ENCODE data around the gene TNFRSF14.

Gene TNFRSF14

GRCh38 chr1:2556277-2556677 lies at the start of gene TNFRSF14:
Gene TNFRSF14 (plus strand): TSS chr1:2556371. CDS start chr1:2556665, 294 bp downstream.
- no peak for DNase-seq (ENCODE audit: low read depth)
- TF ChIP-seq CTCF (IDR thresholded peaks at IDR 0.05; ENCODE audit: control insufficient read depth, insufficient read depth, low read depth, low read length, missing control alignments): no peak
- H3K4me3 ChIP-seq (ENCODE audit: control insufficient read depth, low read depth, low read length): peak within 1 kb of the TSS; percentile 76

GRCh38 chr1:2506901-2507565 lies 49.1 kb upstream of the TNFRSF14 start:
- no peak overlapping the region for H3K4me3 ChIP-seq (ENCODE audit: control insufficient read depth, low read depth, low read length)
- no peak for DNase-seq (ENCODE audit: low read depth)
- TF ChIP-seq CTCF (IDR thresholded peaks at IDR 0.05; ENCODE audit: control insufficient read depth, insufficient read depth, low read depth, low read length, missing control alignments): no peak

- DNase-seq (ENCODE audit: low read depth): no peak
- no peak overlapping the region for H3K4me3 ChIP-seq (ENCODE audit: control insufficient read depth, low read depth, low read length)
- no peak for TF ChIP-seq CTCF (IDR thresholded peaks at IDR 0.05; ENCODE audit: control insufficient read depth, insufficient read depth, low read depth, low read length, missing control alignments)
Measured at GRCh38 chr1:2507744-2508155, 48.4 kb upstream of the TNFRSF14 start.

DNA sequence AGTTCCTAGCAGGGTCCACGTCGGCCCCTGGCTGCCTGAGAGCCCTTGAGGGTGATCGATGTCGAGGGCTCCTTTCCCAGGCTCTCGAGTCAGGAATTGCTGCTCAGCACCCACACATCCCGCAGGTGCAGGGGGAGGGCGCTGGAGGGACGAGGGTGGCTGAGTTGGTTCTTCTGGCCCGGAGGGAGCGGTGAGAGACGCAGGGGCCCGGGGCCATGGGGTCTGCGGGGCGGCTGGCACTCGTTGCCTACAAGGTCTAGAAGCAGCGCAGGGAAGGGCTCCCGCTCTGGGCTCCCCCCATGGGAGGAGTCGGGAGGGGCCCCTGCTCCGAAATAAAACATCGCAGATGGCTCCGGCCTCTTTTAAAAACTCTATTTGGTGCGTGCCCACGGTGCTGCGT lies 48.0 kb upstream of the TNFRSF14 start:
- no peak for TF ChIP-seq CTCF (IDR thresholded peaks at IDR 0.05; ENCODE audit: control insufficient read depth, insufficient read depth, low read depth, low read length, missing control alignments)
- no peak for DNase-seq (ENCODE audit: low read depth)
- H3K4me3 ChIP-seq (ENCODE audit: control insufficient read depth, low read depth, low read length): no peak overlapping the region

DNA sequence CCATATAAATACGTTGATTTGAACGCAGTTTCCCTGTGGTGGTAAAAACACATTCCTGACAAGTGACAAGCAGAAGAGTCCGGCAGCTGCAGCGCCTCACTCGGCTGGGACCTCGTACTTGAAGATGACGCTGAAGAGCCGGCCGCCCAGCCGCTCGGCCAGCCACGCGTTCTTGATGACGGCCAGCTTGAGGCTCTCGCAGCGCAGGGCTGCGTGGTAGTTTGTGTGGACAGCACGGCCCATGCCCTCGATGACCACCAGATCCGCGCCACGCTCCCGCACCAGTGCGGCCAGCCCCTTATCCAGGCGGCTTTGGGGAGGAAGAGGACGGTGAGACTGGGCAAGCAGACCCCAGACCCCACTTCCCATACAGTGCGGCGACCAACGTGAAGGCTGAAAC lies 47.4 kb upstream of the TNFRSF14 start:
- no peak for TF ChIP-seq CTCF (IDR thresholded peaks at IDR 0.05; ENCODE audit: control insufficient read depth, insufficient read depth, low read depth, low read length, missing control alignments)
- DNase-seq (ENCODE audit: low read depth): no peak
- H3K4me3 ChIP-seq (ENCODE audit: control insufficient read depth, low read depth, low read length): no peak overlapping the region

DNA sequence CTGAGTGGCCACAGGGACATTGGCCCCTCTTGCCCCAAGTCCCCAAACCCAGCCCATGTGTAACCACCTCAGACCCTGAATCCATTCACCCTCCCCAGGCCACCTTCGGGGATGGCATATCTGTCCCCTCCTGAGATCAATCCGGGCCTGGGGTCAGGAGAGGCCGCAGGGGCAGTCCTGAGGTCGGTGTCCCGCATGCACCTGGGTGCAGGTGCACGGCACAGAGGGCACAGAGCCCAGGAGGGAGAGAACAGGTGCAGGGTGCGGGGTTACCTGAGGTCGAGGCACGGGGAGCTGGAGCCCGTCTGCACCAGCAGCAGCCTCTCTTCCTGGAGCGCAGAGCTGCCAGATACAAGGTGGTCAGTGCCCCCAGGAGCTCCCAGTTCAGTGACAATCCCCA lies 46.6 kb upstream of the TNFRSF14 start:
- no peak for TF ChIP-seq CTCF (IDR thresholded peaks at IDR 0.05; ENCODE audit: control insufficient read depth, insufficient read depth, low read depth, low read length, missing control alignments)
- DNase-seq (ENCODE audit: low read depth): no peak

More for the DNA sequence above, 46.6 kb upstream of the TNFRSF14 start:
- no peak overlapping the region for H3K4me3 ChIP-seq (ENCODE audit: control insufficient read depth, low read depth, low read length)

Measured in AG09309 (cell line).